ENCODE data around the gene FGF12. TPM values are rescaled to one million over a fixed set of nuclear protein-coding genes. Genes with fewer than 3 reads are reported as not detected.

FGF12 gene
- total RNA-seq, 1 experiment from 2014 or later: 0.07 TPM

- TF ChIP-seq YY1 (IDR thresholded peaks at IDR 0.05; ENCODE audit: extremely low read depth, insufficient replicate concordance, low read depth, low read length) (no peak), EGR1 (IDR thresholded peaks at IDR 0.05; ENCODE audit: low read depth) (no peak), SRF (IDR thresholded peaks at IDR 0.05; ENCODE audit: low read depth) (no peak), EZH2 (IDR thresholded peaks at IDR 0.05) (no peak), ZNF274 (IDR thresholded peaks at IDR 0.05; ENCODE audit: low read depth, low read length) (no peak), CBX3 (IDR thresholded peaks at IDR 0.05; ENCODE audit: low read depth) (no peak), RAD21 (IDR thresholded peaks at IDR 0.05; ENCODE audit: low read depth) (no peak), SIN3A (IDR thresholded peaks at IDR 0.05; ENCODE audit: low read depth) (no peak), ZFX (IDR thresholded peaks at IDR 0.05) (no peak)
- TF ChIP-seq, protein P1, sequence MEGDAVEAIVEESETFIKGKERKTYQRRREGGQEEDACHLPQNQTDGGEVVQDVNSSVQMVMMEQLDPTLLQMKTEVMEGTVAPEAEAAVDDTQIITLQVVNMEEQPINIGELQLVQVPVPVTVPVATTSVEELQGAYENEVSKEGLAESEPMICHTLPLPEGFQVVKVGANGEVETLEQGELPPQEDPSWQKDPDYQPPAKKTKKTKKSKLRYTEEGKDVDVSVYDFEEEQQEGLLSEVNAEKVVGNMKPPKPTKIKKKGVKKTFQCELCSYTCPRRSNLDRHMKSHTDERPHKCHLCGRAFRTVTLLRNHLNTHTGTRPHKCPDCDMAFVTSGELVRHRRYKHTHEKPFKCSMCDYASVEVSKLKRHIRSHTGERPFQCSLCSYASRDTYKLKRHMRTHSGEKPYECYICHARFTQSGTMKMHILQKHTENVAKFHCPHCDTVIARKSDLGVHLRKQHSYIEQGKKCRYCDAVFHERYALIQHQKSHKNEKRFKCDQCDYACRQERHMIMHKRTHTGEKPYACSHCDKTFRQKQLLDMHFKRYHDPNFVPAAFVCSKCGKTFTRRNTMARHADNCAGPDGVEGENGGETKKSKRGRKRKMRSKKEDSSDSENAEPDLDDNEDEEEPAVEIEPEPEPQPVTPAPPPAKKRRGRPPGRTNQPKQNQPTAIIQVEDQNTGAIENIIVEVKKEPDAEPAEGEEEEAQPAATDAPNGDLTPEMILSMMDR (IDR thresholded peaks at IDR 0.05 in 2 of 3, conservative IDR thresholded peaks at IDR 0.05 in 1 of 3; ENCODE audit: borderline replicate concordance in 1 of 3, insufficient read depth in 1 of 3, low read depth in 2 of 3, low read length in 2 of 3): no peak
- H3K9me3 ChIP-seq (ENCODE audit: control insufficient read depth in 1 of 2, insufficient read depth in 1 of 2, low read depth in 1 of 2, low read length in 2 of 2): no peaks in the 10 kb centered on the region
- no peaks in the 10 kb centered on the region for H4K20me1 ChIP-seq (ENCODE audit: insufficient read depth)
- no peaks in the 10 kb centered on the region for H3K9me2 ChIP-seq (ENCODE audit: insufficient read depth)
- CTCF ChIA-PET: no interaction called here
- no peak overlapping the region for H3K27ac ChIP-seq (ENCODE audit: low read depth, low read length)
- DNase-seq (ENCODE audit: low read depth, low spot score): no peak
- no peak overlapping the region for H3K4me3 ChIP-seq (replicated peaks in 1 of 2; ENCODE audit: low read depth in 1 of 2, low read length in 2 of 2)
- no peak overlapping the region for H2AFZ ChIP-seq (ENCODE audit: low read depth, low read length, poor library complexity, severe bottlenecking)
- RAD21 ChIA-PET (ENCODE audit: low non-redundant PET in 1 of 2, low total read pairs in 2 of 2, uncharacterized antibody in 2 of 2, unreplicated experiment in 2 of 2): no interaction called here
- no TSS peak for BruUV-seq (replicated peaks)
- H3K27me3 ChIP-seq (ENCODE audit: insufficient read depth, low read length): 0 out of 2 replicates have a peak, but pooled peaks cover 2% of the 10 kb centered on the region
- no peak overlapping the region for H3K4me2 ChIP-seq (ENCODE audit: low read length)
- POLR2A ChIA-PET: no interaction called here
- no peaks in the 10 kb centered on the region for H3K79me2 ChIP-seq (ENCODE audit: insufficient read depth, low read length)
- H3K4me1 ChIP-seq (ENCODE audit: control insufficient read depth in 1 of 2, insufficient read depth in 2 of 2, low read length in 2 of 2): no peaks in the 10 kb centered on the region
- intact Hi-C loops (cut with micrococcal nuclease): no loop called here
- H3K9ac ChIP-seq (ENCODE audit: low read length): no peak overlapping the region
- no peaks in the 10 kb centered on the region for H3K36me3 ChIP-seq (ENCODE audit: control insufficient read depth in 1 of 2, insufficient read depth in 2 of 2, low read length in 2 of 2)
- ATAC-seq: no peak
Observed at GRCh38 chr3:192419312-192419711, 308.0 kb downstream of the FGF12 start.
